ENCODE data around the gene VIPAS39. TPM values are rescaled to one million over a fixed set of nuclear protein-coding genes. Genes with fewer than 3 reads are reported as not detected.

Gene VIPAS39
- total and polyA plus RNA-seq, 2 of the 4 experiments (the other 2 are of a cell fraction): 19.0 to 43.0 TPM

DNA sequence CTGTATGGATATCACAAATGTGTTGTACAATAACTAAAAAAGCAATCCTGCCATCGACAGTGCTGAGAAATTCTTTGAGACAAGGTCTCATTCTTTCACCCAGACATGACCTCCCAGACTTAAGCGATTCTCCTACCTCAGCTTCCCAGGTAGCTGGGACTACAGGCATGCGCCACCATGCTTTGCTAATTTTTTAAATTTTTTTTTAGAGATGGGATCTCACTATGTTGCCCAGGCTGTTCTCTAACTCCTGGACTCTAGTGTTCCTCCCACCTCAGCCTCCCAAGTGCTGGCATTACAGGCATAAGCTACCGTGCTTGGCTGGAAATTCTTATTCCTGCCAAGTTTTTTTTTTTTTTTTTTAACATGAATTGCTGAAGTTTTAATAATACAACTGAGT is 17.5 kb downstream of the VIPAS39 start:
- H3K56ac ChIP-seq (ENCODE audit: extremely low read depth, insufficient read depth, low read length): no peak overlapping the region
- H3K4me2 ChIP-seq (ENCODE audit: low read depth, low read length): no peak overlapping the region
- no peak overlapping the region for H3K4me3 ChIP-seq (ENCODE audit: insufficient read depth, low read depth, low read length)
- no peak overlapping the region for H3K27ac ChIP-seq (ENCODE audit: insufficient read depth, low read length)
- H4K91ac ChIP-seq (ENCODE audit: insufficient read depth, low read depth, low read length): no peak overlapping the region
- H3K9me3 ChIP-seq (ENCODE audit: control insufficient read depth, insufficient read depth, low read length): no peaks in the 10 kb centered on the region
- no peaks in the 10 kb centered on the region for H4K20me1 ChIP-seq (ENCODE audit: insufficient read depth, low read length)
- no peak overlapping the region for H2BK120ac ChIP-seq (ENCODE audit: low read depth, low read length)
- no CpG with 5 or more reads among the region's 4 CpGs for WGBS, 2 experiments (ENCODE audit: extremely low coverage in 2 of 2, insufficient read length in 1 of 2)
- H3K9ac ChIP-seq (ENCODE audit: low read depth, low read length): no peak overlapping the region
- ChIA-PET POLR2A (ENCODE audit: unreplicated experiment) (no interaction called here), CTCF (no interaction called here)
- peaks cover 5% of the 10 kb centered on the region; the same call in 1 of the 2 replicates for H3K9me1 ChIP-seq (ENCODE audit: insufficient read depth, low read length)
- H2BK15ac ChIP-seq (ENCODE audit: low read depth, low read length): no peak overlapping the region
- H2AK9ac ChIP-seq (replicated peaks; ENCODE audit: low read depth, low read length, poor library complexity): no peak overlapping the region
- no peak overlapping the region for H3K23ac ChIP-seq (ENCODE audit: low read depth, low read length)
- ATAC-seq (ENCODE audit: low read depth) (no peak), DNase-seq (no peak)
- no peaks in the 10 kb centered on the region for H3K4me1 ChIP-seq (ENCODE audit: control insufficient read depth, insufficient read depth, low read length)
- no peak for TF ChIP-seq RFX5 (IDR thresholded peaks at IDR 0.05; ENCODE audit: low read depth, low read length)
- TF ChIP-seq CHD1 (IDR thresholded peaks at IDR 0.05; ENCODE audit: low read depth, low read length): no peak
- no peak for TF ChIP-seq RAD21 (IDR thresholded peaks at IDR 0.05; ENCODE audit: low read length)
- TF ChIP-seq RCOR1 (IDR thresholded peaks at IDR 0.05; ENCODE audit: insufficient replicate concordance, low read length): no peak
- TF ChIP-seq NFE2L2 (IDR thresholded peaks at IDR 0.05; ENCODE audit: low read depth, low read length): no peak
- TF ChIP-seq, protein P1, sequence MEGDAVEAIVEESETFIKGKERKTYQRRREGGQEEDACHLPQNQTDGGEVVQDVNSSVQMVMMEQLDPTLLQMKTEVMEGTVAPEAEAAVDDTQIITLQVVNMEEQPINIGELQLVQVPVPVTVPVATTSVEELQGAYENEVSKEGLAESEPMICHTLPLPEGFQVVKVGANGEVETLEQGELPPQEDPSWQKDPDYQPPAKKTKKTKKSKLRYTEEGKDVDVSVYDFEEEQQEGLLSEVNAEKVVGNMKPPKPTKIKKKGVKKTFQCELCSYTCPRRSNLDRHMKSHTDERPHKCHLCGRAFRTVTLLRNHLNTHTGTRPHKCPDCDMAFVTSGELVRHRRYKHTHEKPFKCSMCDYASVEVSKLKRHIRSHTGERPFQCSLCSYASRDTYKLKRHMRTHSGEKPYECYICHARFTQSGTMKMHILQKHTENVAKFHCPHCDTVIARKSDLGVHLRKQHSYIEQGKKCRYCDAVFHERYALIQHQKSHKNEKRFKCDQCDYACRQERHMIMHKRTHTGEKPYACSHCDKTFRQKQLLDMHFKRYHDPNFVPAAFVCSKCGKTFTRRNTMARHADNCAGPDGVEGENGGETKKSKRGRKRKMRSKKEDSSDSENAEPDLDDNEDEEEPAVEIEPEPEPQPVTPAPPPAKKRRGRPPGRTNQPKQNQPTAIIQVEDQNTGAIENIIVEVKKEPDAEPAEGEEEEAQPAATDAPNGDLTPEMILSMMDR (conservative IDR thresholded peaks at IDR 0.05; ENCODE audit: low read depth, low read length): no peak
- TF ChIP-seq BHLHE40 (IDR thresholded peaks at IDR 0.05; ENCODE audit: low read depth, low read length): no peak
- TF ChIP-seq, protein P2, sequence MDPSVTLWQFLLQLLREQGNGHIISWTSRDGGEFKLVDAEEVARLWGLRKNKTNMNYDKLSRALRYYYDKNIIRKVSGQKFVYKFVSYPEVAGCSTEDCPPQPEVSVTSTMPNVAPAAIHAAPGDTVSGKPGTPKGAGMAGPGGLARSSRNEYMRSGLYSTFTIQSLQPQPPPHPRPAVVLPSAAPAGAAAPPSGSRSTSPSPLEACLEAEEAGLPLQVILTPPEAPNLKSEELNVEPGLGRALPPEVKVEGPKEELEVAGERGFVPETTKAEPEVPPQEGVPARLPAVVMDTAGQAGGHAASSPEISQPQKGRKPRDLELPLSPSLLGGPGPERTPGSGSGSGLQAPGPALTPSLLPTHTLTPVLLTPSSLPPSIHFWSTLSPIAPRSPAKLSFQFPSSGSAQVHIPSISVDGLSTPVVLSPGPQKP (IDR thresholded peaks at IDR 0.05; ENCODE audit: borderline replicate concordance, low read depth, low read length): no peak
- no peak for TF ChIP-seq MAZ (IDR thresholded peaks at IDR 0.05; ENCODE audit: borderline replicate concordance, low read depth, low read length)
- TF ChIP-seq, protein P3, sequence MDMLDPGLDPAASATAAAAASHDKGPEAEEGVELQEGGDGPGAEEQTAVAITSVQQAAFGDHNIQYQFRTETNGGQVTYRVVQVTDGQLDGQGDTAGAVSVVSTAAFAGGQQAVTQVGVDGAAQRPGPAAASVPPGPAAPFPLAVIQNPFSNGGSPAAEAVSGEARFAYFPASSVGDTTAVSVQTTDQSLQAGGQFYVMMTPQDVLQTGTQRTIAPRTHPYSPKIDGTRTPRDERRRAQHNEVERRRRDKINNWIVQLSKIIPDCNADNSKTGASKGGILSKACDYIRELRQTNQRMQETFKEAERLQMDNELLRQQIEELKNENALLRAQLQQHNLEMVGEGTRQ (IDR thresholded peaks at IDR 0.05; ENCODE audit: low read depth, low read length): no peak
- no peaks in the 10 kb centered on the region for H3K27me3 ChIP-seq (ENCODE audit: control insufficient read depth, insufficient read depth, low read length)
- no peak overlapping the region for H3K14ac ChIP-seq (replicated peaks; ENCODE audit: low read depth, low read length)
- no TSS peak for BruUV-seq (replicated peaks)
- no peak overlapping the region for H3K18ac ChIP-seq (ENCODE audit: low read depth, low read length)
- H4K5ac ChIP-seq (ENCODE audit: low read depth, low read length): no peak overlapping the region
- in situ Hi-C loops (cut with MboI; ENCODE audit: low sequenced_read_pairs) (no loop called here), dilution Hi-C loops (cut with HindIII; ENCODE audit: low sequenced_read_pairs, unreplicated experiment) (no loop called here), intact Hi-C loops (cut with micrococcal nuclease) (no loop called here)
- H2AFZ ChIP-seq (replicated peaks; ENCODE audit: low read length, poor library complexity): no peak overlapping the region
- no peak overlapping the region for H4K8ac ChIP-seq (ENCODE audit: low read depth in 2 of 2, low read length in 2 of 2)
- no peaks in the 10 kb centered on the region; a peak in 1 of 4 replicates for H3K79me1 ChIP-seq (ENCODE audit: low read depth in 1 of 2, low read length in 2 of 2)
- no peak overlapping the region for H2AK5ac ChIP-seq (ENCODE audit: low read depth, low read length)
- no peak overlapping the region for H2BK5ac ChIP-seq (ENCODE audit: low read depth, low read length, poor library complexity, severe bottlenecking)
- no peak overlapping the region for H3K4ac ChIP-seq (ENCODE audit: low read depth, low read length)
- no peak overlapping the region for H2BK20ac ChIP-seq (ENCODE audit: low read depth, low read length)
- H3K36me3 ChIP-seq (ENCODE audit: control insufficient read depth, insufficient read depth, low read length): peaks cover 53% of the 10 kb centered on the region
